Ishikawa (cell line): ENCODE measurements around the gene NRG4.

Experiments used
- CEBPB ChIP-seq: IDR thresholded peaks from 2 replicates; pipeline ENCODE4 v1.6.1; 2012
- CREB1 ChIP-seq: IDR thresholded peaks from 2 replicates; pipeline ENCODE4 v1.6.1; 2012; ENCODE audit warnings: low read depth
- EP300 ChIP-seq: IDR thresholded peaks from 2 replicates; pipeline ENCODE4 v1.6.1; 2012; ENCODE audit warnings: borderline replicate concordance
- USF1 ChIP-seq: IDR thresholded peaks from 2 replicates; pipeline ENCODE4 v1.6.1; 2012
- YY1 ChIP-seq: IDR thresholded peaks from 2 replicates; pipeline ENCODE4 v1.6.1; 2012; ENCODE audit warnings: low read depth

- TF ChIP-seq YY1 (no peak), CREB1 (no peak), EP300 (no peak), CEBPB (no peak), USF1 (no peak)
Measured at GRCh38 chr15:75918135-75918534, 94.1 kb downstream of the NRG4 start.
